ENCODE results near the gene FBXO28. TPM values are rescaled to one million over a fixed set of nuclear protein-coding genes. Genes with fewer than 3 reads are reported as not detected.

FBXO28 gene
- total RNA-seq, 2 experiments from 2014 or later: 25.5 to 30.6 TPM

GRCh38 chr1:224182866-224183590, 69.1 kb downstream of the FBXO28 start, which contains the start of gene DEGS1:
Gene DEGS1, plus strand, starts transcription at chr1:224183240. Its CDS starts 97 bp downstream, at chr1:224183337.
- POLR2A ChIA-PET: interaction anchor here (0.7 to 4.5 kb wide), 35 partner anchors 8 to 466 kb away, joined by 3 to 48 read pairs (median 4); partner anchors contain the start of genes FBXO28, NVL and WDR26
- CTCF ChIA-PET: interaction anchor here (0.8 to 3.3 kb wide), 7 partner anchors 10 to 274 kb away, joined by 3 to 16 read pairs (median 3); partner anchors contain the start of genes FBXO28 and NVL
- peaks cover 49% of the 10 kb centered on the region for H3K4me1 Mint-ChIP-seq
- H3K27me3 Mint-ChIP-seq: no peaks in the 10 kb centered on the region
- no peaks in the 10 kb centered on the region for H3K9me3 Mint-ChIP-seq
- peak within 1 kb of the TSS; percentile 90 for H3K27ac Mint-ChIP-seq
- H3K4me3 Mint-ChIP-seq: peak within 1 kb of the TSS; percentile 93
- peak; percentile 88 for DNase-seq
- peaks cover 34% of the 10 kb centered on the region for H3K36me3 Mint-ChIP-seq (ENCODE audit: low read depth)

GRCh38 chr1:224183591-224184312, 69.8 kb downstream of the FBXO28 start:
- peaks cover 55% of the 10 kb centered on the region for H3K4me1 Mint-ChIP-seq

DNA sequence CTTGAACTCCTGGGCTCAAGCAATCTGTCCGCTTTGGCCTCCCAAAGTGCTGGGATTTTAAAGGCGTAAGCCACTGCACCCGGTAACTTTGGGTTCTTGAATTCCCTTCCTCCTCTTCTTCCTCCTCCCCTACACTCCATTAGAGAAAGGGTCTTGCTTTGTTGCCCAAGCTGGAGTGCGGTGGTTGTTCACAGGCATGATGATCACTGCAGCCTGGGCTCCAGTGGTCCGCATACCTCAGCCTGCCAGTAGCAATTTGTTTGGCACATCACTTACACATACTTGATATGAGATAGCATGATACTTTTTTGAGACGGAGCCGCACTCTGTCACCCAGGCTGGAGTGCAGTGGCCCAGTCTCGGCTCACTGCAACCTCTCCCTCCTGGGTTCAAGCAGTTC, 71.3 kb downstream of the FBXO28 start:
- H3K36me3 Mint-ChIP-seq (ENCODE audit: low read depth): peaks cover 50% of the 10 kb centered on the region
- ChIA-PET CTCF (interaction anchor here (3.3 kb wide), 1 partner anchor 8 kb away, joined by 16 read pairs; no protein-coding TSS in a partner anchor), POLR2A (interaction anchor here (1.1 to 4.5 kb wide), 3 partner anchors 15 to 313 kb away, joined by 3 to 48 read pairs (median 4); no protein-coding TSS in a partner anchor)
- peaks cover 65% of the 10 kb centered on the region for H3K4me1 Mint-ChIP-seq
- no peaks in the 10 kb centered on the region for H3K27me3 Mint-ChIP-seq
- peak overlapping the region; percentile 93 for H3K4me3 Mint-ChIP-seq
- H3K9me3 Mint-ChIP-seq: no peaks in the 10 kb centered on the region
- DNase-seq: no peak
- H3K27ac Mint-ChIP-seq: peak overlapping the region; percentile 70

More at GRCh38 chr1:224183591-224184312, 69.8 kb downstream of the FBXO28 start:
- H3K27me3 Mint-ChIP-seq: no peaks in the 10 kb centered on the region
- peak overlapping the region; percentile 93 for H3K4me3 Mint-ChIP-seq
- peak; percentile 65 for DNase-seq
- CTCF ChIA-PET: interaction anchor here (0.9 to 3.3 kb wide), 3 partner anchors 9 to 273 kb away, joined by 3 to 16 read pairs (median 5); partner anchors contain the start of gene FBXO28
- peak overlapping the region; percentile 83 for H3K27ac Mint-ChIP-seq
- POLR2A ChIA-PET: interaction anchor here (0.7 to 4.5 kb wide), 23 partner anchors 9 to 337 kb away, joined by 3 to 48 read pairs (median 4); partner anchors contain the start of genes FBXO28, NVL and WDR26
- no peaks in the 10 kb centered on the region for H3K9me3 Mint-ChIP-seq
- H3K36me3 Mint-ChIP-seq (ENCODE audit: low read depth): peaks cover 40% of the 10 kb centered on the region

- peak overlapping the region; percentile 38 for H3K4me3 Mint-ChIP-seq
- H3K9me3 Mint-ChIP-seq: no peaks in the 10 kb centered on the region
- peaks cover 69% of the 10 kb centered on the region for H3K4me1 Mint-ChIP-seq
- DNase-seq: no peak
- ChIA-PET CTCF (no interaction called here), POLR2A (interaction anchor here (0.5 kb wide), 1 partner anchor 8 kb away, joined by 3 read pairs; no protein-coding TSS in a partner anchor)
- H3K36me3 Mint-ChIP-seq (ENCODE audit: low read depth): peaks cover 67% of the 10 kb centered on the region
- peak overlapping the region; percentile 61 for H3K27ac Mint-ChIP-seq
- no peaks in the 10 kb centered on the region for H3K27me3 Mint-ChIP-seq
These were observed 74.4 kb downstream of the FBXO28 start for GRCh38 chr1:224188286-224188685.

DNA sequence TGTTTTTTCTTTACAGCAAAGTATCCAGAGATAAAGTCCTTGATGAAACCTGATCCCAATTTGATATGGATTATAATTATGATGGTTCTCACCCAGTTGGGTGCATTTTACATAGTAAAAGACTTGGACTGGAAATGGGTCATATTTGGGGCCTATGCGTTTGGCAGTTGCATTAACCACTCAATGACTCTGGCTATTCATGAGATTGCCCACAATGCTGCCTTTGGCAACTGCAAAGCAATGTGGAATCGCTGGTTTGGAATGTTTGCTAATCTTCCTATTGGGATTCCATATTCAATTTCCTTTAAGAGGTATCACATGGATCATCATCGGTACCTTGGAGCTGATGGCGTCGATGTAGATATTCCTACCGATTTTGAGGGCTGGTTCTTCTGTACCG, 75.7 kb downstream of the FBXO28 start:
- H3K9me3 Mint-ChIP-seq: no peaks in the 10 kb centered on the region
- ChIA-PET CTCF (no interaction called here), POLR2A (no interaction called here)
- peaks cover 72% of the 10 kb centered on the region for H3K4me1 Mint-ChIP-seq
- H3K27me3 Mint-ChIP-seq: no peaks in the 10 kb centered on the region
- H3K4me3 Mint-ChIP-seq: no peak overlapping the region
- no peak overlapping the region for H3K27ac Mint-ChIP-seq
- peaks cover 69% of the 10 kb centered on the region for H3K36me3 Mint-ChIP-seq (ENCODE audit: low read depth)
- no peak for DNase-seq

GRCh38 chr1:224192082-224192788, 78.3 kb downstream of the FBXO28 start:
- Mint-ChIP-seq H3K9me3 (no peaks in the 10 kb centered on the region), H3K36me3 (ENCODE audit: low read depth) (peaks cover 54% of the 10 kb centered on the region), H3K27ac (peak overlapping the region; percentile 80), H3K4me1 (peaks cover 56% of the 10 kb centered on the region), H3K27me3 (no peaks in the 10 kb centered on the region), H3K4me3 (peak overlapping the region; percentile 14)
- ChIA-PET POLR2A (interaction anchor here (0.6 to 2.4 kb wide), 10 partner anchors 9 to 346 kb away, joined by 3 to 41 read pairs (median 3); partner anchors contain the start of genes DEGS1, TP53BP2 and WDR26), CTCF (interaction anchor here (0.6 to 2.1 kb wide), 5 partner anchors 8 to 250 kb away, joined by 3 to 16 read pairs (median 4); partner anchors contain the start of gene DEGS1)
- peak; percentile 29 for DNase-seq

DNA sequence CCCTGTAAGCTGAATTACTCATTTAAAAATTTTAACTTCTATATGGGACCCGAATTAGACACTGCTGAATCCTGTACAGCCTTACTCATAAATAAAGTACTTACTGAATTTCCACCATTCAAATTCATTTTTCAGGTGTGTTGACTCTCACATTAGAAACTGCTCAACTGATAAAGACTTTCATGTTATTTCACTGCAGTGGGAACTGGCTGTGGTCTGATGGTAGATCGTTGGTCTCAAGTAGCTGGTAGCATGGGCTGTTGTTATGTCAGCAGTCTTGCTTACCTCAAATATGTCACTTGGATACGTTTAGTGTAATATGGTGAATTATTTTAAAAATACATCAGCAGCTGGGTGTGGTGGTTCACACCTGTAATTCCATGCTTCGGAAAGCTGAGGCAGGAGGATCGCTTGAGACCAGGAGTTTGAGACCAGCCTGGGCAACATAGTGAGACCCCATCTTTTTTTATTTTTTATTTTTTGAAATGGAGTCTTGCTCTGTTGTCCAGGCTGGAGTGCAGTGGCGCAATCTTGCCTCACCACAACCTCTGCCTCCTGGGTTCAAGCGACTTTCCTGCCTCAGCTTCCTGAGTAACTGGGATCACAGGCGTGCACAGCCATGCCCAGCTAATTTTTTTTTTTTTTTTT, 79.5 kb downstream of the FBXO28 start:
- no peaks in the 10 kb centered on the region for H3K27me3 Mint-ChIP-seq
- ChIA-PET POLR2A (interaction anchor here (0.9 to 2.4 kb wide), 5 partner anchors 11 to 348 kb away, joined by 3 to 41 read pairs (median 4); partner anchors contain the start of genes DEGS1, TP53BP2 and WDR26), CTCF (interaction anchor here (0.6 to 2.1 kb wide), 5 partner anchors 10 to 471 kb away, joined by 3 to 16 read pairs (median 5); partner anchors contain the start of gene DEGS1)
- H3K4me1 Mint-ChIP-seq: peaks cover 48% of the 10 kb centered on the region
- H3K27ac Mint-ChIP-seq: peak overlapping the region; percentile 70
- no peak for DNase-seq
- H3K9me3 Mint-ChIP-seq: no peaks in the 10 kb centered on the region
- no peak overlapping the region for H3K4me3 Mint-ChIP-seq
- peaks cover 48% of the 10 kb centered on the region for H3K36me3 Mint-ChIP-seq (ENCODE audit: low read depth)

DNA sequence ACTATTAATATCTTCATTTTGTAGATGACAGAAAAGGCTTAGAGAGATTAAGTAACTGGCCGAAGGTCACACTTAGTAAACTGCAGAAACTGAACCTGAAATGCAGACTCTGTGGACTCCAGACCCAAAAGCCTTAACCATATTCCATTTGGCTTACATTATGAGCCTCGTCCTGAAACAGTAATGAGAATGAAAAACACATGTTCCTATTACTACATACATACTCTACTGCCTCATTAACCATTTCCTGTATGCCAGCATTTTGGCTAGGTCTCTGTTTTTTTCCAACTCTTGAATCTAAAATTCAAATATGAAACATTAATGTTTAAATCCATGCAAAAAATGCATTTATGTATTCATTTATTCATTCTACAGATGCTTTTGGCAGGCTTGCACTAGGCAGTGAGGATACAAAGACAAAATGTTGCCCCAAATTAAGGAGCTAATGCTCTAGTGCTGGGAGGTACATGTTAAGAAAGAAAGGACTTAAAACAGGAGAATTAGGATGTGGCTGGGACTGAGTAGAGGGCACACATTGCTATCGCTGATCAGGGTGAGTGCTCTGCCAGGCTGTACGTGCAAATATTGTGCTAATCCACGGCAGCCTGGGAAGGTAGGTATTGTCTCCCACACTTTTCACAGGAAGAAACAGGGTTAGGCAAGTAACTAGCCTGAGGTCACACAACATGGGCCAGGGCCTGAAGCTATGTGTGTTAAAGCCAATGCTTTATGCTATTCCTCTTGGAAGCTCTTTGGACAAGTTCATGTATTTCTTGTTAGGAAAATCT, 83.1 kb downstream of the FBXO28 start:
- H3K9me3 Mint-ChIP-seq: no peaks in the 10 kb centered on the region

DNA sequence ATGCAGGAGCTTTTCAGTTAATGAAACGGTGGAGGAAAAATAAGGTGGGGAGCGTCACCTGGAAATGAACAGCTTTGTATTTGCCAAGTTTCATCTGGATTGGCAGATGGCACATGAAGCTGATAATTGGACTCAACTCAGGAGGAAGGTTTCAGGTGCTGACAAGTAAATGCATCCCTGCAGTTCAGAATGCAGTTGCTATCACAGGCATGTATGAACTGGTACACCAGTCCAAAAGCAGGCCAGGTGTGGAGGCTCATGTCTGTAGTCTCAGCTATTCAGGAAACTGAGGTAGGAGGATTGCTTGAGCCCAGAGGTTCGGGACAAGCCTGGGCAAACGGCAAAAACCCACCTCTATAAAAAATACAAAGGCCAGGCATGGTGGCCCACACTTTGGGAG, 84.7 kb downstream of the FBXO28 start:
- H3K9me3 Mint-ChIP-seq: no peaks in the 10 kb centered on the region
- no peak for DNase-seq
- H3K27me3 Mint-ChIP-seq: no peaks in the 10 kb centered on the region
- no peak overlapping the region for H3K27ac Mint-ChIP-seq
- POLR2A ChIA-PET: interaction anchor here (1.6 kb wide), 1 partner anchor 16 kb away, joined by 4 read pairs; the partner anchor contains the start of gene DEGS1
- peaks cover 14% of the 10 kb centered on the region for H3K4me1 Mint-ChIP-seq
- H3K4me3 Mint-ChIP-seq: no peak overlapping the region
- H3K36me3 Mint-ChIP-seq (ENCODE audit: low read depth): peaks cover 16% of the 10 kb centered on the region
- CTCF ChIA-PET: no interaction called here

More for the DNA sequence above, 83.1 kb downstream of the FBXO28 start:
- peaks cover 28% of the 10 kb centered on the region for H3K36me3 Mint-ChIP-seq (ENCODE audit: low read depth)
- H3K4me1 Mint-ChIP-seq: peaks cover 26% of the 10 kb centered on the region
- CTCF ChIA-PET: interaction anchor here (0.6 kb wide), 2 partner anchors 52 to 197 kb away, joined by 4 to 5 read pairs; no protein-coding TSS in a partner anchor
- H3K27me3 Mint-ChIP-seq: no peaks in the 10 kb centered on the region
- POLR2A ChIA-PET: interaction anchor here (1.6 kb wide), 2 partner anchors 9 to 14 kb away, joined by 3 to 4 read pairs; partner anchors contain the start of gene DEGS1
- no peak overlapping the region for H3K27ac Mint-ChIP-seq
- no peak for DNase-seq
- no peak overlapping the region for H3K4me3 Mint-ChIP-seq

DNA sequence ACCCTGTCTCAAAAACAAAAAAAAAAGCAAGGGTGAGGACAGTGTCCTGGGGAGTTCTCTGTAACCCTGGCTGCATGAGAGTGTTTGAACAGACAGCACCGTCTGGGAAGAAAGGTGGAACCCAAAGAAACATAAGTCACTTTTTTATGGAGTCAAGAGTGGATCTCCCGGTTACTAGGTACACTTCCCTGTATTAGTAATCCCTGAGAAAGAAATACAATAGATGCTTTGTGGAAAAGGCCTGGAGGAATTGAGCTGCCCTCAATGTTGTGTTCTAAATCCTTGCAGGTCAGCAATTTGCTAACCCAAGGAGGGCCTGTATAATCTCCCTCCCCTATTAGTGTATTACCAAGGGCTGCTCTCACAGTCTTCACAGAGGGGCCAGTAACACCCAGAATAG, 85.8 kb downstream of the FBXO28 start:
- peaks cover 12% of the 10 kb centered on the region for H3K4me1 Mint-ChIP-seq
- H3K9me3 Mint-ChIP-seq: no peaks in the 10 kb centered on the region
- H3K4me3 Mint-ChIP-seq: no peak overlapping the region
- POLR2A ChIA-PET: no interaction called here
- no peaks in the 10 kb centered on the region for H3K27me3 Mint-ChIP-seq
- DNase-seq: no peak
- H3K36me3 Mint-ChIP-seq (ENCODE audit: low read depth): peaks cover 7% of the 10 kb centered on the region
- CTCF ChIA-PET: no interaction called here
- no peak overlapping the region for H3K27ac Mint-ChIP-seq

- ChIA-PET CTCF (no interaction called here), POLR2A (interaction anchor here (0.6 kb wide), 1 partner anchor 9 kb away, joined by 3 read pairs; no protein-coding TSS in a partner anchor)
- Mint-ChIP-seq H3K4me1 (peaks cover 16% of the 10 kb centered on the region), H3K9me3 (no peaks in the 10 kb centered on the region), H3K27ac (no peak overlapping the region), H3K27me3 (no peaks in the 10 kb centered on the region), H3K36me3 (ENCODE audit: low read depth) (no peaks in the 10 kb centered on the region), H3K4me3 (no peak overlapping the region)
- no peak for DNase-seq
These were observed 87.5 kb downstream of the FBXO28 start for GRCh38 chr1:224201383-224201782.
